Thoracic aorta (tissue), 2 donors: ENCODE measurements around the gene C1orf52. TPM values are rescaled to one million over a fixed set of nuclear protein-coding genes. Genes with fewer than 3 reads are reported as not detected.

Experiments
- ATAC-seq: fragments of 150-250 bp; one replicate; pipeline ENCODE4 v1.8.0; 2017; ENCODE audit warnings: low read depth; ENCODE audit not compliant: insufficient number of reproducible peaks, low FRiP score
- DNase-seq: peaks from one replicate; pipeline ENCODE4 v3.0.0-alpha.2; 2020; ENCODE audit warnings: low spot score
- H3K27ac ChIP-seq, 2 donors: fragments of 200-600 bp; sonication (generic); 1 replicate in 1 of 2; 2 replicates in 1 of 2; pipeline ENCODE4 v1.5.1; 2016; ENCODE audit warnings: mild to moderate bottlenecking in 2 of 2, moderate library complexity in 2 of 2
- H3K27me3 ChIP-seq: fragments of 200-600 bp; sonication (generic); replicated peaks from 2 replicates; pipeline ENCODE4 v1.6.0; 2016; ENCODE audit warnings: mild to moderate bottlenecking; ENCODE audit not compliant: insufficient read depth
- H3K36me3 ChIP-seq: fragments of 200-600 bp; sonication (generic); one replicate; pipeline ENCODE4 v1.5.1; 2016
- H3K4me1 ChIP-seq, 2 donors: fragments of 200-600 bp; sonication (generic); 1 replicate in 1 of 2; 2 replicates in 1 of 2; pipeline versions ENCODE4 v1.5.1 to v1.6.0; 2016; ENCODE audit warnings: low read depth in 2 of 2, mild to moderate bottlenecking in 1 of 2; ENCODE audit not compliant: control insufficient read depth in 1 of 2
- H3K4me3 ChIP-seq: fragments of 200-600 bp; sonication (generic); 2 replicates; pipeline ENCODE4 v1.5.1; 2016; ENCODE audit warnings: mild to moderate bottlenecking
- H3K9me3 ChIP-seq: fragments of 200-600 bp; sonication (generic); 2 replicates; pipeline ENCODE4 v1.5.1; 2016
- CTCF ChIP-seq: fragments of 200-600 bp; sonication (generic); IDR thresholded peaks from one replicate; pipeline ENCODE4 v1.5.1; 2019; ENCODE audit warnings: antibody characterized with exemption
- total RNA-seq, 2 donors: library from RNA; depleted of rRNA; stranded (reverse); fragments of >200 nt; gene quantifications; one replicate each; pipeline versions ENCODE4 v1.1.0 to v1.2.3, GENCODE V29; 2016

Gene C1orf52
- total RNA-seq = 10 to 100 TPM; 20.7 to 28.7 TPM

GRCh38 chr1:85259118-85259911, at the start of gene C1orf52:
Gene C1orf52 (minus strand): TSS chr1:85259662. CDS start chr1:85259633, 29 bp downstream.
- peaks cover 24 to 29% of the 10 kb centered on the region in 2 donors for H3K4me1 ChIP-seq
- H3K4me3 ChIP-seq = peak within 1 kb of the TSS; percentile 98

GRCh38 chr1:85308833-85309350, 49.4 kb upstream of the C1orf52 start:
- no peaks in the 10 kb centered on the region for H3K27me3 ChIP-seq
- no peak for ATAC-seq
- peaks cover 5 to 19% of the 10 kb centered on the region in 2 donors for H3K4me1 ChIP-seq
- no peak for DNase-seq
- no peak overlapping the region for H3K27ac ChIP-seq
- no peak for TF ChIP-seq CTCF
- no peak overlapping the region for H3K4me3 ChIP-seq
- H3K9me3 ChIP-seq = no peaks in the 10 kb centered on the region
- H3K36me3 ChIP-seq = no peaks in the 10 kb centered on the region

More at GRCh38 chr1:85259118-85259911, at the start of gene C1orf52:
- Histone ChIP-seq H3K36me3 (peaks cover 6% of the 10 kb centered on the region), H3K9me3 (no peaks in the 10 kb centered on the region), H3K27ac (peak within 1 kb of the TSS; percentile 79), H3K27me3 (no peaks in the 10 kb centered on the region)
- peak; percentile 99 for TF ChIP-seq CTCF
- ATAC-seq (peak; percentile 88), DNase-seq (peak; percentile 88)

GRCh38 chr1:85307987-85308832, 48.7 kb upstream of the C1orf52 start:
- Histone ChIP-seq H3K36me3 (no peaks in the 10 kb centered on the region), H3K4me3 (peak overlapping the region; percentile 23), H3K9me3 (no peaks in the 10 kb centered on the region), H3K27me3 (no peaks in the 10 kb centered on the region), H3K4me1 (peaks cover 0 to 13% of the 10 kb centered on the region in 2 donors), H3K27ac (no peak overlapping the region)
- peak; percentile 75 for ATAC-seq
- DNase-seq = peak; percentile 60
- TF ChIP-seq CTCF = peak; percentile 92

- H3K9me3 ChIP-seq = no peaks in the 10 kb centered on the region
Observed at GRCh38 chr1:85306236-85306635, 46.8 kb upstream of the C1orf52 start.

More at GRCh38 chr1:85306236-85306635, 46.8 kb upstream of the C1orf52 start:
- Histone ChIP-seq H3K27ac (no peak overlapping the region), H3K4me3 (no peak overlapping the region), H3K4me1 (peaks cover 0 to 13% of the 10 kb centered on the region in 2 donors), H3K27me3 (no peaks in the 10 kb centered on the region), H3K36me3 (no peaks in the 10 kb centered on the region)
- DNase-seq (no peak), ATAC-seq (no peak)
- TF ChIP-seq CTCF = no peak
